ENCODE measurements around the gene BRD2. TPM values are rescaled to one million over a fixed set of nuclear protein-coding genes. Genes with fewer than 3 reads are reported as not detected.

Gene BRD2
- total RNA-seq, 1 donor from 2014 or later, result 155 TPM

DNA sequence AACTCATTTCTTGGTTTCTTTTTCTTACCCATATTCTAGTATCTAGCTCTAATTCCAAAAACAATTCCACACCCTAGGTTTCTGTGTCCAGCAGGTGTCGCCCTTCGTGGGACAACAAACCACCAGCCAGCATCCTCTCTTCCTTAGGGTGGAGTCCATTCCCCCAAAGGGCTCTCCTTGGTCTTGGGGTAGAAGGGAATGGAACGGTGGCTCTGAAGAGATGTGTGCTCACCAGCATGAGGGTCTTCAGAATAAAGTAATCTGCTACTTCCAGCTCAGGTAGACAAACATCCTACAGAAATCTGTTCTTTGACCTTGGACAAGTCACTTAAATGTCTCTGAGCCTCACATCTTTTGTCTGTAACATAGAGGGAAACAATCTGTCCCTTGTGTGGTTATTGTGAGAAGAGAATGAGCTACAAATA, 34.7 kb upstream of the BRD2 start:
- Histone ChIP-seq H3K27me3 (no peaks in the 10 kb centered on the region), H3K4me1 (no peaks in the 10 kb centered on the region), H3K36me3 (peaks cover 11% of the 10 kb centered on the region), H3K4me3 (no peak overlapping the region), H3K9me3 (no peaks in the 10 kb centered on the region), H3K27ac (no peak overlapping the region)
- ATAC-seq (peak; percentile 86), DNase-seq (peak; percentile 83)
- TF ChIP-seq, protein P1, sequence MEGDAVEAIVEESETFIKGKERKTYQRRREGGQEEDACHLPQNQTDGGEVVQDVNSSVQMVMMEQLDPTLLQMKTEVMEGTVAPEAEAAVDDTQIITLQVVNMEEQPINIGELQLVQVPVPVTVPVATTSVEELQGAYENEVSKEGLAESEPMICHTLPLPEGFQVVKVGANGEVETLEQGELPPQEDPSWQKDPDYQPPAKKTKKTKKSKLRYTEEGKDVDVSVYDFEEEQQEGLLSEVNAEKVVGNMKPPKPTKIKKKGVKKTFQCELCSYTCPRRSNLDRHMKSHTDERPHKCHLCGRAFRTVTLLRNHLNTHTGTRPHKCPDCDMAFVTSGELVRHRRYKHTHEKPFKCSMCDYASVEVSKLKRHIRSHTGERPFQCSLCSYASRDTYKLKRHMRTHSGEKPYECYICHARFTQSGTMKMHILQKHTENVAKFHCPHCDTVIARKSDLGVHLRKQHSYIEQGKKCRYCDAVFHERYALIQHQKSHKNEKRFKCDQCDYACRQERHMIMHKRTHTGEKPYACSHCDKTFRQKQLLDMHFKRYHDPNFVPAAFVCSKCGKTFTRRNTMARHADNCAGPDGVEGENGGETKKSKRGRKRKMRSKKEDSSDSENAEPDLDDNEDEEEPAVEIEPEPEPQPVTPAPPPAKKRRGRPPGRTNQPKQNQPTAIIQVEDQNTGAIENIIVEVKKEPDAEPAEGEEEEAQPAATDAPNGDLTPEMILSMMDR (IDR thresholded peaks at IDR 0.05), result peak; percentile 86
- intact Hi-C loops (cut with DNase I), result no loop called here

DNA sequence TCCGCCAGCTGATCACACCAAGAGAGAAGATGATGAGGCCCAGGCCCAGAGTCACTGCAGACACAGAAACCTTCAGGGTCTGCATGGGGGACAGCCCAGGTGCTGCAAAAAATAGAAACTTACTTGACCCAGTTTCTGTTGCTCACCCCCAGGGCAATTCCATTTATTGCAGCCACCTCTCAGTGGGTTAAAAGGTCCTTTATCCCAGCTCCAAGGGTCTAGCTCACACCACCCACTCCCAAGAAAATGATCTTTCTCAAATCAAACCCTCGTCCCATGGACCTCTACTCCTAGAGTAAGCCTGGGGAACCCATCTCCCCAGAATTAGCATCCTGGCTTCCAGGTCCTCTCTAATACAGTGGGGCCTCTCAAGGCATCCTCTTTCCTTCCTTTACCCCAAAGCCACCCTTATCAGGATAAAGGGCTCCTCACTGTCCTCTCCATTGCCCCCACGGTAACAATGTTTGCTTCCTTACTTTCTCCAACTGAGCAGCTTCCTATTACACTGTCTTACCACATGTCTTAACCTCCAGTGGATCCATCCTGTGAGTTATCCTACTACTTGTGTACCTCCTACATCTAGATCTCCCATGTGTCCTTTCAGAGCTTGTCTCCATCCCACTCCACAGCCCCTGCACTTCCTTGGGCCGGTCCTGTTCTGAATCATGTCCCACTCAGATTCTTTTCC, 32.7 kb upstream of the BRD2 start:
- Histone ChIP-seq H3K27ac (no peak overlapping the region), H3K4me1 (peaks cover 11% of the 10 kb centered on the region), H3K9me3 (no peaks in the 10 kb centered on the region), H3K36me3 (peaks cover 11% of the 10 kb centered on the region), H3K27me3 (no peaks in the 10 kb centered on the region), H3K4me3 (no peak overlapping the region)
- ATAC-seq, result no peak
- no peak for DNase-seq
- TF ChIP-seq, protein P1 (IDR thresholded peaks at IDR 0.05), result no peak
- intact Hi-C loops (cut with DNase I), result loop anchor here (5.0 kb wide), 1 partner anchor 42 kb away; no protein-coding TSS in a partner anchor

DNA sequence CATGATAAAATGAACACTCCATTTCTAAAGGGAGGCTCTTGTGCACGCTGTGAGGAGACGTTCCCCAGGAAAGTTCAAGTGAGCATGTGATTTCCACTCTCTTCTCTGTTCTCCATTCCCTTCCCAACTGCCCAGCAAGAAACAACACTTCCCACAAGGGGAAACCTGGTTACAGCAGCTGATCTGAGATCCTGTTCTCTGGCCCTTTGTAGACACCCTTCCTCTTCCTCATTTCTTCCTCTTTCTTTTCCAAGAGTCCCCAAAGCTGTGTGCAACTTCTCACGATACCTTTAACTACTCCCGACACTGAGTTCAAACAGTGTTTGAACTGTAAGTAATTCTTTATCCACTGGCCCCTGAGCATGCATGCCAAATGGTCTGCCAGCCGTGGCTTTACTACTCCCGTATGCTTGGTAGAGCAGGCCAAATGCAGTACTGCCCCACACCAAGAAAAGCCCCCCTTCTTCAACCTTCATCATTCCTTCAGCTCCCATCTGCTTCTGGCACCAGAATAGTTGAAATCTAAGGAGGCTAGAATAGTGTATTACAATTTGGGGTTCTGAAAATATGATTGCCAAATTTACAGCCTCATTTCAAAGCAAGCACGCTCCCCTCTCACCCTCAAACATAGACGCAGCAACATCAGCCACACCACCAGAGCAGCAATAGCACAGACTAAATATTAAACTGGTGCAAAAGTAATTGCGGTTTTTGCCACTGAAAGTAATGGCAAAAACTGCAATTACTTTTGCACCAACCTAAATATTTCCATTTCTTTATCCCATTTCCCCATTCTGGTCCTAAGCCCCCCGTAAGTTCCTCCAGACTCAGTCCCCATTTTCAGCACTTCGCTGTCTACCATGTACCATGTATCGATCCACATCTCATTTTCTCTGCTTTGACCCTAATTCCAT, 31.9 kb upstream of the BRD2 start:
- Histone ChIP-seq H3K27me3 (no peaks in the 10 kb centered on the region), H3K4me3 (no peak overlapping the region), H3K4me1 (peaks cover 16% of the 10 kb centered on the region), H3K36me3 (peaks cover 11% of the 10 kb centered on the region), H3K9me3 (no peaks in the 10 kb centered on the region), H3K27ac (peak overlapping the region; percentile 60)
- intact Hi-C loops (cut with DNase I), result loop anchor here (5.0 kb wide), 1 partner anchor 41 kb away; no protein-coding TSS in a partner anchor
- DNase-seq, result no peak
- ATAC-seq, result peak; percentile 39
- TF ChIP-seq, protein P1 (IDR thresholded peaks at IDR 0.05), result no peak

DNA sequence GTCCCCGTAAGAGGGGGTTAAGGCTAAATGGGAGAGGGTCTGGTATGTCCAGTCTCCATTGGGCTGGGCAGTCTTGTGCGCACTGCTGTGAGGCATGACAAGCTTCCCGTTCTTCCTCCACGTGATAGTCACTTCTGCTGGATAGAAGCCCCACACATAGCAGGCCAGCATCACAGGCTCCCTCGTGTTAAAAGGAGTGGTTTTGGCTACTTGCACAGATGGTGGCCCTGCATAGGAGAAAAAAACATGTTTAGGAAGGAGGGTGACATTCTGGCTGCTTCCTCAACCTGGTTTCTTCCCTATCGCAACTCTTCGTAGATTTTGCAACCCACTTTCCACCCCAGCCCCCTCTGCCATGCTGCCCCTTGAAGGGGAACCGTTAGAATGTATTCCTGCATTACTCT, 31.2 kb upstream of the BRD2 start:
- intact Hi-C loops (cut with DNase I), result loop anchor here (5.0 kb wide), 1 partner anchor 40 kb away; no protein-coding TSS in a partner anchor
- no peak for DNase-seq

DNA sequence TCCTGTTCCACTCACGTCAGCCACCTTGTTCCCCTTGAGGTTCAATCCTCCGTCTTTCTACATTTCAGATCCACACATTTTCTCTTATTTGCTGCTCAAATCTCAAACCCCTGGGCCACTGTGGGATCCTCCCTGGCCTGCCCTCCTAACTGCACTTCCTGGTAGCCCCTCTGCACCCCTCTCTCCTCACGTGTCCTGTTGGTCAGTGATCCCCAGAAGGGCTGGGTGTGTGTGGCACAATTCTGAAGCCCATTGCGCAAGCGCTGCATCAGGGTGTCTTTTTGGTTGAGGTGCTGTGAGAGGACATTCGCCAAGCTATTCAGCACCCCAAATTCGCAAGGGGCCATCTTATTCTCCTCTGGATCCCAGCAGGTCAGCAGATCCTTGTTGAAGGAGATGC, 29.9 kb upstream of the BRD2 start:
- intact Hi-C loops (cut with DNase I), result loop anchor here (5.0 kb wide), 1 partner anchor 39 kb away; no protein-coding TSS in a partner anchor
- no peak for ATAC-seq
- no peaks in the 10 kb centered on the region for H3K9me3 ChIP-seq
- no peak for DNase-seq
- no peak overlapping the region for H3K4me3 ChIP-seq
- peaks cover 11% of the 10 kb centered on the region for H3K36me3 ChIP-seq
- no peak overlapping the region for H3K27ac ChIP-seq
- H3K4me1 ChIP-seq, result peaks cover 32% of the 10 kb centered on the region
- TF ChIP-seq, protein P1 (IDR thresholded peaks at IDR 0.05), result no peak
- no peaks in the 10 kb centered on the region for H3K27me3 ChIP-seq

More for the DNA sequence above, 31.2 kb upstream of the BRD2 start:
- Histone ChIP-seq H3K27me3 (no peaks in the 10 kb centered on the region), H3K27ac (peak overlapping the region; percentile 60), H3K4me3 (no peak overlapping the region), H3K4me1 (peaks cover 19% of the 10 kb centered on the region), H3K9me3 (no peaks in the 10 kb centered on the region), H3K36me3 (peaks cover 11% of the 10 kb centered on the region)
- TF ChIP-seq, protein P1 (IDR thresholded peaks at IDR 0.05), result no peak
- ATAC-seq, result peak; percentile 55
